ENCODE data around the gene WIPI1. TPM values are rescaled to one million over a fixed set of nuclear protein-coding genes. Genes with fewer than 3 reads are reported as not detected.
"Not testable (repeated sequence)": the region's sequence is repeated elsewhere in the genome, so short reads cannot be mapped to it uniquely, and the experiment has no call there.

The WIPI1 gene, protein sequence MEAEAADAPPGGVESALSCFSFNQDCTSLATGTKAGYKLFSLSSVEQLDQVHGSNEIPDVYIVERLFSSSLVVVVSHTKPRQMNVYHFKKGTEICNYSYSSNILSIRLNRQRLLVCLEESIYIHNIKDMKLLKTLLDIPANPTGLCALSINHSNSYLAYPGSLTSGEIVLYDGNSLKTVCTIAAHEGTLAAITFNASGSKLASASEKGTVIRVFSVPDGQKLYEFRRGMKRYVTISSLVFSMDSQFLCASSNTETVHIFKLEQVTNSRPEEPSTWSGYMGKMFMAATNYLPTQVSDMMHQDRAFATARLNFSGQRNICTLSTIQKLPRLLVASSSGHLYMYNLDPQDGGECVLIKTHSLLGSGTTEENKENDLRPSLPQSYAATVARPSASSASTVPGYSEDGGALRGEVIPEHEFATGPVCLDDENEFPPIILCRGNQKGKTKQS
- total RNA-seq (2012; rRNA removed): 76.7 and 87.2 TPM in 2 replicates

DNA sequence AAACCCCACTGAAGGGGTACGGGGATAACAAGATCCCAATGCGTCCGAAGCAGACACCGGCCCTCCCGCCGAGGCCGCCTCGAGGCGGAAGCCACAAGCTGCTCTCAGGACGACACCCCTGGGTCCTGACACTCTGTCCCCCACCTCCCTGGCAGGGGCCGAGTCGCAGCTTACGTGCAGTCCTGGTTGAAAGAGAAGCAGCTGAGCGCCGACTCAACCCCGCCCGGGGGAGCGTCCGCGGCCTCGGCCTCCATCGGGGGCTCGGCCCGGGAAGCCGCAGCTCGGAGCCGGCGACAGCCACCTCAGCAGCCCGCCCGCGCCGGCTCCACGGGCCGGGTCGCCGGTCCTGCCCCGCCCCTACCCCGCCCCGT is at the start of gene WIPI1:
Gene WIPI1 (minus strand): TSS at position 329 of the 371 bp plus-strand sequence. CDS start 75 bp downstream, at position 254.
- Histone ChIP-seq H3K36me3 (ENCODE audit: insufficient read depth, low read length) (no peaks in the 10 kb centered on the region), H3K4me2 (ENCODE audit: low read length) (peak within 1 kb of the TSS; percentile 95), H3K27me3 (ENCODE audit: control insufficient read depth, insufficient read depth, low read length) (peaks cover 2% of the 10 kb centered on the region), H3K9ac (ENCODE audit: low read depth, low read length) (peak within 1 kb of the TSS; percentile 97), H3K4me3 (ENCODE audit: low read length) (peak within 1 kb of the TSS; percentile 79), H3K4me1 (ENCODE audit: control insufficient read depth, insufficient read depth, low read length) (peaks cover 23% of the 10 kb centered on the region), H3K9me3 (replicated peaks; ENCODE audit: low read length) (no peaks in the 10 kb centered on the region)

DNA sequence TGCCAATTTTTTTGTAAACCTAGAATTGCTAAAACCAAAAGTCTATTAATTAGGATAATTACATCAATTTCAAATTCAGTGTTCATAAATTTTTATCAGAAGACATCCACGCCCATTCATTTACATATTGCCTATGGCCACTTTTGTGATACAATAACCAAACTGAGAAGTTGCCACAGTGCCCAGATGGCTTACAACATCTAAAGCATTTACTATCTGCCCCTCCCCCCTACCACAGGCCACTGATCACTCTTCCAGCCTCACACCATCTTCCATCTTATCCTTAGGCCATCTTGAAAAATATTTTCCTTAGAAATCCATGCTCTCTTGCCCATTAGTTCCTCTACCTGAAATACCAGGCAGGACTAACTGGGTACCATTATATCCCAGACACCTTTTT is 48.7 kb upstream of the WIPI1 start:
- Histone ChIP-seq H3K9me3 (replicated peaks; ENCODE audit: low read length) (no peaks in the 10 kb centered on the region), H3K4me2 (ENCODE audit: low read length) (no peak overlapping the region), H3K4me3 (ENCODE audit: low read length) (no peak overlapping the region), H3K27me3 (ENCODE audit: control insufficient read depth, insufficient read depth, low read length) (peaks cover 10% of the 10 kb centered on the region), H3K4me1 (ENCODE audit: control insufficient read depth, insufficient read depth, low read length) (peaks cover 15% of the 10 kb centered on the region), H3K36me3 (ENCODE audit: insufficient read depth, low read length) (no peaks in the 10 kb centered on the region), H3K9ac (ENCODE audit: low read depth, low read length) (no peak overlapping the region)

DNA sequence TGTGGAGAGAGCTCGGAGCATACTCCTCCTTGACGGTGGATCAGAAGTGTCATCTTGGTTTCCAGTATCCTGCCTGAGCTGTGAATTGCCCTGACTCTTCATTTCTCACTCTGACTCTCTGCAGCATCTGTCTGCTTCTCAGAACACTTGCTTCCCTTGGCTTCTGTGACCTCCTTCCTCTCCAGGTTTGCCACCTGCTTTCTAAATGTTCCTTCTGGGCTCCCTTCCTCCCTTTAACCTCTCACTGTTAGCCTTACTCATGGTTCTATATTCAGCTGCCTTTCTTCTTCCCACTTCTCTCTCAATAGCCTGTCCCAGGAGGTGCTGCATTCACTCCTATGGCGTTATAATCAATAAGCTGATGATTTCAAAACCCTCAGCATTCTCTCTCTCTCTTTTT is 43.8 kb upstream of the WIPI1 start:
- Histone ChIP-seq H3K4me1 (ENCODE audit: control insufficient read depth, insufficient read depth, low read length) (peaks cover 5% of the 10 kb centered on the region), H3K4me3 (ENCODE audit: low read length) (no peak overlapping the region), H3K9me3 (replicated peaks; ENCODE audit: low read length) (no peaks in the 10 kb centered on the region), H3K27me3 (ENCODE audit: control insufficient read depth, insufficient read depth, low read length) (peaks cover 30% of the 10 kb centered on the region), H3K4me2 (ENCODE audit: low read length) (no peak overlapping the region), H3K9ac (ENCODE audit: low read depth, low read length) (no peak overlapping the region), H3K36me3 (ENCODE audit: insufficient read depth, low read length) (no peaks in the 10 kb centered on the region)

DNA sequence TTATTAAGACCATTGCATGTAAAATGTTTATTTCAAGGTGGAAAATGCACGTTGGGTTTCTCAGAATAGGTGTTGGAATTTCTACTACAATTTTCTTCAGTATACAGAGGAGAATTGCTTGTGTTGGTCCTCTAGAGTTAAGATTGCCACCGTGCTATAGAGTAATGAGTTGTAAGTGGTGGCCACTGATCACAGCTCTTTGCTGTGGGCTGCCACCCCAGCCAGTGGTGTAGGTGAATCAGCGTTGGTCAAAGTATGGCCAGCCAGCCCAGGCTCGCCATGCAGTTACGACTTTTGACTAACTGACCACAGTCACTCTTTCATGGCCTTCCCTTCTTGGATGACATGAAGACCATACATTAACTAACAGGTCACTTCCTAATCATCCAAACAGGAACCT is 42.3 kb upstream of the WIPI1 start:
- no peak overlapping the region for H3K4me2 ChIP-seq (ENCODE audit: low read length)
- peaks cover 30% of the 10 kb centered on the region for H3K27me3 ChIP-seq (ENCODE audit: control insufficient read depth, insufficient read depth, low read length)
- H3K4me1 ChIP-seq (ENCODE audit: control insufficient read depth, insufficient read depth, low read length): peaks cover 5% of the 10 kb centered on the region
- no peaks in the 10 kb centered on the region for H3K36me3 ChIP-seq (ENCODE audit: insufficient read depth, low read length)
- H3K9ac ChIP-seq (ENCODE audit: low read depth, low read length): no peak overlapping the region
- no peak overlapping the region for H3K4me3 ChIP-seq (ENCODE audit: low read length)
- H3K9me3 ChIP-seq (replicated peaks; ENCODE audit: low read length): no peaks in the 10 kb centered on the region

DNA sequence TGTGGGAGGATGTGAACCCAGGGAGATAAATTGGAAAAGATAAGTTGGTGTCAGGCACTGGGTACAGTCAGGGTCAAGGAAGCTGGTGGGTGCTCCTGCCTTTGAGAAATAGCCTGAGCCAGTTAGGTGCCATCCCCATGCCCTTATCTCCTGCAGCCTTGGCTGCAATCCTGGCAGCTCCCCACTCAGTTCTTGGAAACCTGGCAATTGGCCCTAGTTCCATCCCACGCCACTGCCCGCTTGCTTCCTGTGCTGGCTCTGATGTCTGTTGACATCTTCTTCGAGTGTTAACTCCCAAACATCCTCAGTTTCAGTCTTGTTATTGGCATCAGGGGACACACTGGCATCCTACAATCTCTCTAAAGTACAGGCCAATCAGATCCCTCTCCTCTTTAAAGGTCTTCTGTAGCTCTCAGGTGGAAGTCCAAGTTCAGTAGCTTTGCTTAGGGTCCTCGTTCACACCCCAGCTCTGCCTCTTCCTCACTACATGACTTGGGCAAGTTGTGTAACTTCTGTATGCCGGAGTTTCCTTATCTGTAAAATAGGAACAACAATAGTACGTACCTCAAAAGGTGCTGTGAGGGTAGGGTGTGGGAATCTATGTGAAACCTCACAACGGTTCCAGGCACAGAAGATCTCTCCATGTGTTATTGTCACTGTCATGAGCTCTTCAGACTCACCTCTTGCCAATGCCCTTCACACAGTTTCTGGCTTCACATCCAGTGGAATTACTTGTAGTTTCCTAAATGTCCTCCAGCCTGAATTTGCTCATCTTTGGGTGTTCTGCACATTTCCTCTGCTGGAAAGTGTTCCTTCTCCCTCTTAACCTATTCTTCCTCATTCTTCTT is 41.4 kb upstream of the WIPI1 start:
- Histone ChIP-seq H3K4me2 (ENCODE audit: low read length) (peak overlapping the region; percentile 18), H3K4me1 (ENCODE audit: control insufficient read depth, insufficient read depth, low read length) (peaks cover 5% of the 10 kb centered on the region), H3K9me3 (replicated peaks; ENCODE audit: low read length) (no peaks in the 10 kb centered on the region), H3K4me3 (ENCODE audit: low read length) (no peak overlapping the region), H3K27me3 (ENCODE audit: control insufficient read depth, insufficient read depth, low read length) (peaks cover 30% of the 10 kb centered on the region), H3K9ac (ENCODE audit: low read depth, low read length) (no peak overlapping the region), H3K36me3 (ENCODE audit: insufficient read depth, low read length) (no peaks in the 10 kb centered on the region)

DNA sequence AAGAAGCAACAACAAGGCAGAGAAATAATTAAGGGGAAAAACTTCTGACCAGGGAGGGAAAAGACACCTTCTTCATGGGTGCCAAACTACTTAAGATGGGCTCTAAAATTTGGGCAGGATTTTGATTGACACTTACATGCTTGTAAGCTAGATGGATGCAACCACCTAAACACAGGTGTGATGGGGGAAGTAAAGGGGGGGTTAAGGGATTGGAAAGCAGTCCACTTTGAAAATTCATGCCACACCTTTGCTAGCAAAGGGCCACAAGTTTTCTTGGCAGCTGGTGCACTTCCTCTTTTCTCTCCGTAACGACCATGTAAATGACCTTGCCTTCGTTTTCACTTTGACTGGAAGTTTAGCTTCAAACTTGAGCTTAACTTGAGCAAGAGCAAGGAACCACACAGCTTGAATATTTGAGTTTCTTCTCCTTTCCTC is 40.6 kb upstream of the WIPI1 start:
- H3K4me1 ChIP-seq (ENCODE audit: control insufficient read depth, insufficient read depth, low read length): peaks cover 5% of the 10 kb centered on the region
- H3K36me3 ChIP-seq (ENCODE audit: insufficient read depth, low read length): no peaks in the 10 kb centered on the region
- H3K4me2 ChIP-seq (ENCODE audit: low read length): no peak overlapping the region
- H3K9me3 ChIP-seq (replicated peaks; ENCODE audit: low read length): no peaks in the 10 kb centered on the region
- no peak overlapping the region for H3K9ac ChIP-seq (ENCODE audit: low read depth, low read length)
- no peak overlapping the region for H3K4me3 ChIP-seq (ENCODE audit: low read length)
- H3K27me3 ChIP-seq (ENCODE audit: control insufficient read depth, insufficient read depth, low read length): peaks cover 30% of the 10 kb centered on the region

DNA sequence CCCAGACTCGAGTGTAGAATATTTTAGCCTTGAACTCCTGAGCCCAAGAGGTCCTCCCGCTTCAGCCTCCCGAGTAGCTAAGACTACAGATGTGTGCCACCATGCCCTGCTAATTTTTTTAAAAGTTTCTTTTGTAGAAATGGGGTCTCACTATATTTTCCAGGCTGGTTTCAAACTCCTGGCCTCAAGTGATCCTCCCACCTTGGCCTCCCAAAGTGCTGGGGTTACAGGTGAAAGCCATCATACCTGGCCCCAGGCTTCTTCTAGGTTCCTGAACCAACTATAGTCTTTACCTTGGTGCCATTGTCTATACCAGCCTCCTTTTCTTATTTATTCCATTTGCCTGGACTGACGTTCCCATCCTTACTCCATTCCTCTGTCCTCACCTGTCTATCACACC is 37.8 kb upstream of the WIPI1 start:
- no peak overlapping the region for H3K4me2 ChIP-seq (ENCODE audit: low read length)
- no peaks in the 10 kb centered on the region for H3K36me3 ChIP-seq (ENCODE audit: insufficient read depth, low read length)
- peaks cover 21% of the 10 kb centered on the region for H3K27me3 ChIP-seq (ENCODE audit: control insufficient read depth, insufficient read depth, low read length)
- H3K9ac ChIP-seq (ENCODE audit: low read depth, low read length): no peak overlapping the region
- H3K4me1 ChIP-seq (ENCODE audit: control insufficient read depth, insufficient read depth, low read length): peaks cover 5% of the 10 kb centered on the region
- no peak overlapping the region for H3K4me3 ChIP-seq (ENCODE audit: low read length)
- no peaks in the 10 kb centered on the region for H3K9me3 ChIP-seq (replicated peaks; ENCODE audit: low read length)

DNA sequence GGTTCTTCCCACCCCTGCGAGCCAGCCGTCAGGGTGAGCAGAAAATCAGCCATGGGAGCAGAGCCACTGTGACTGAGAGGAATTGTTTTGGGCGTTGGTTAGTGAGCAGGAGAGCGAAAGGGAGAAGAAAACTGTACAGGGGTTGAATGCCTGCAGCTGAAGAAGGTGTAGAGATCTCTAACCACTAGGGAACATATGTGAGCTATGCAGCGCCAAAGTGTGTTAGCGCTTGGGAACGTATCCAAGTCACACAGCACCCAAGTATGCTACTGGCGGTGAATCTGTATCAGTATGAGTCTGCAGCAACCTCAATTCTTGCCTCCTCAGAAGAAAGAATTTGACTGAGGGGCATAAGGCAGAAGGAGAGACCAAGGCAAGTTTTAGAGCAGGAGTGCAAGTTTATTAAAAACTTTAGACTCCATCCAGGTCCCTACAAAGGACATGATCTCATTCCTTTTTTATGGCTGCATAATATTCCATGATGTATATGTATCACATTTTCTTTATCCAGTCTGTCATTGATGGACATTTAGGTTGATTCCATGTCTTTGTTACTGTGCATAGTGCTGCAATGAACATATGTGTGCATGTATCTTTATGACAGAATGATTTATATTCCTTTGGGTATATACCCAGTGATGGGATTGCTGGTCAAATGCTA is 35.2 kb upstream of the WIPI1 start:
- not testable (repeated sequence) for H3K4me3 ChIP-seq (ENCODE audit: low read length); H3K9ac ChIP-seq (ENCODE audit: low read depth, low read length); H3K36me3 ChIP-seq (ENCODE audit: insufficient read depth, low read length); H3K27me3 ChIP-seq (ENCODE audit: control insufficient read depth, insufficient read depth, low read length); H3K9me3 ChIP-seq (replicated peaks; ENCODE audit: low read length); H3K4me2 ChIP-seq (ENCODE audit: low read length); H3K4me1 ChIP-seq (ENCODE audit: control insufficient read depth, insufficient read depth, low read length)

DNA sequence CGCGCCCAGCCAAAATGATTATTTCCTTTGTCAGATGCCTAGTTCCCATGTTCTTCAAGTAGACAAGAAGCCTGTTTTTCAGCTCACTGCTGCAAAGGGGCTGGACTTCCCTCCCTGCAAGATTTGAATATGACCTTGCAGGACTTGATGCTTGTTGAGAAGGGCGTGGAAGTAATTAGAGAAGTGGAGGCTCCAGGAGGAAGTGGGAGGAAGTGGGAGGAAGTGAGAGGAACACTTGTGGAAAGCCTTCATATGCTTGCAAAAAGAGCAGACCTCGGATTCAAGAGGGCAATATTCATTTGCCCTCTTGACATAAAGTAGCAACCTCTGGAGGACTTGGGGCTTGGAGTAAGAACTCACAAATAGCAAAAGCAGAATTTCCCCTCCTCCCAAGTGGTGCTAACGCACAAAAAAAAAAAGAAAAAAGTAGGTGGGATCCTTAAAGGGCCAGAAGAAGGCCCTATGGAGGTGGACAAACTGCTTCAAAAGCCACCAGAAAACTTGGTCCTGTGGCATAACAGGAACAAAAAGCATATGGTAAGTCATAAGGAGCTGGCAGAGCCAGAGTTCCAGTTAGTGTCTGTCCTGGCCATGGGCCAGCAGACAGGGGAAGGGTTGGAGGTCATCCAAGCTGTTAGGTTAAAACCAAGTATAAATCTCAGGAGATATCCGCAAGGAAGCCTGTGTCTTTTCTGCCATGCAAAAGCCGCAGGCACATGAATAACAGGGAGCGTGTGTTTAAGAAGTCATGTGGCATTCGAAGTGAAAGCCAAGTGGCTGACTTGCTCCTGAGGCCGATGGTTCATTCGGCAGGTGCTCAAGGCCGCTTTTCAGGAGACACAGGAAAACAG is 34.3 kb upstream of the WIPI1 start:
- H3K9ac ChIP-seq (ENCODE audit: low read depth, low read length): no peak overlapping the region
- H3K4me3 ChIP-seq (ENCODE audit: low read length): no peak overlapping the region
- peaks cover 8% of the 10 kb centered on the region for H3K27me3 ChIP-seq (ENCODE audit: control insufficient read depth, insufficient read depth, low read length)
- H3K4me1 ChIP-seq (ENCODE audit: control insufficient read depth, insufficient read depth, low read length): no peaks in the 10 kb centered on the region
- H3K36me3 ChIP-seq (ENCODE audit: insufficient read depth, low read length): no peaks in the 10 kb centered on the region
- no peaks in the 10 kb centered on the region for H3K9me3 ChIP-seq (replicated peaks; ENCODE audit: low read length)
- H3K4me2 ChIP-seq (ENCODE audit: low read length): no peak overlapping the region

DNA sequence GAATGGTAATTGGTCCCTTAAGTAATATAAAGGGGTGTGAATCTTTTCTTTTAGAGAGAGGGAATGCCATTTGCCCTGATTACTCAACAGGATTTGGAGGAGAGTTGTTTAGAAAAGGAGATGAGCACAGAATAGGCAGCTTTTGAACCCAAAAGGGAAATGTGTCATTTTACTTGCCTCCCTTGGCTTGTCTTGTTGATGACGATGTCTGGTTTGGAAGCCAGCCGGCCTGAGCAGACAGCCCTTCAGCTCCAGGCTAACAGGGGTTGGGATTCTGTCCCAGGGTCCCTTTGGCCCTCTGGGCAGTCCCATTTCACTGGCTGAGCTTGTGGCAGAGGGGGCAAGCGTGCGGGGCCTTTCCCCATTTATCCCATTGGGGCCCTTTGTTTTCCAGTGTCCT is 32.6 kb upstream of the WIPI1 start:
- Histone ChIP-seq H3K27me3 (ENCODE audit: control insufficient read depth, insufficient read depth, low read length) (peaks cover 21% of the 10 kb centered on the region), H3K4me2 (ENCODE audit: low read length) (no peak overlapping the region), H3K4me3 (ENCODE audit: low read length) (no peak overlapping the region), H3K36me3 (ENCODE audit: insufficient read depth, low read length) (no peaks in the 10 kb centered on the region), H3K4me1 (ENCODE audit: control insufficient read depth, insufficient read depth, low read length) (no peaks in the 10 kb centered on the region), H3K9ac (ENCODE audit: low read depth, low read length) (no peak overlapping the region), H3K9me3 (replicated peaks; ENCODE audit: low read length) (no peaks in the 10 kb centered on the region)
